ENCODE measurements around the gene KDM6B.

- TF ChIP-seq POLR2A (IDR thresholded peaks at IDR 0.05) (no peak), CTCF (IDR thresholded peaks at IDR 0.05) (no peak)
Observed at GRCh38 chr17:7823581-7824001, 10.4 kb upstream of the KDM6B start.
